ENCODE results near the gene TMEM131. TPM values are rescaled to one million over a fixed set of nuclear protein-coding genes. Genes with fewer than 3 reads are reported as not detected.

The TMEM131 gene
- total and polyA plus RNA-seq, 3 donors from 2014 or later = 35.0 to 54.8 (median 49.6) TPM

GRCh38 chr2:97797355-97797754 is 198.4 kb downstream of the TMEM131 start:
- DNase-seq = no peak
- Histone ChIP-seq H3K9me3 (no peaks in the 10 kb centered on the region), H3K4me3 (no peak overlapping the region), H3K27me3 (no peaks in the 10 kb centered on the region), H3K4me1 (no peaks in the 10 kb centered on the region), H3K36me3 (ENCODE audit: low read depth, missing control alignments) (no peaks in the 10 kb centered on the region), H3K27ac (no peak overlapping the region)
- 79 to 82% methylated on average over 3 of the region's 3 CpGs for WGBS, 2 donors
- intact Hi-C loops (cut with DNase I; ENCODE audit: low total_unique reads) = no loop called here
- TF ChIP-seq, protein P1, sequence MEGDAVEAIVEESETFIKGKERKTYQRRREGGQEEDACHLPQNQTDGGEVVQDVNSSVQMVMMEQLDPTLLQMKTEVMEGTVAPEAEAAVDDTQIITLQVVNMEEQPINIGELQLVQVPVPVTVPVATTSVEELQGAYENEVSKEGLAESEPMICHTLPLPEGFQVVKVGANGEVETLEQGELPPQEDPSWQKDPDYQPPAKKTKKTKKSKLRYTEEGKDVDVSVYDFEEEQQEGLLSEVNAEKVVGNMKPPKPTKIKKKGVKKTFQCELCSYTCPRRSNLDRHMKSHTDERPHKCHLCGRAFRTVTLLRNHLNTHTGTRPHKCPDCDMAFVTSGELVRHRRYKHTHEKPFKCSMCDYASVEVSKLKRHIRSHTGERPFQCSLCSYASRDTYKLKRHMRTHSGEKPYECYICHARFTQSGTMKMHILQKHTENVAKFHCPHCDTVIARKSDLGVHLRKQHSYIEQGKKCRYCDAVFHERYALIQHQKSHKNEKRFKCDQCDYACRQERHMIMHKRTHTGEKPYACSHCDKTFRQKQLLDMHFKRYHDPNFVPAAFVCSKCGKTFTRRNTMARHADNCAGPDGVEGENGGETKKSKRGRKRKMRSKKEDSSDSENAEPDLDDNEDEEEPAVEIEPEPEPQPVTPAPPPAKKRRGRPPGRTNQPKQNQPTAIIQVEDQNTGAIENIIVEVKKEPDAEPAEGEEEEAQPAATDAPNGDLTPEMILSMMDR (IDR thresholded peaks at IDR 0.05) = no peak

DNA sequence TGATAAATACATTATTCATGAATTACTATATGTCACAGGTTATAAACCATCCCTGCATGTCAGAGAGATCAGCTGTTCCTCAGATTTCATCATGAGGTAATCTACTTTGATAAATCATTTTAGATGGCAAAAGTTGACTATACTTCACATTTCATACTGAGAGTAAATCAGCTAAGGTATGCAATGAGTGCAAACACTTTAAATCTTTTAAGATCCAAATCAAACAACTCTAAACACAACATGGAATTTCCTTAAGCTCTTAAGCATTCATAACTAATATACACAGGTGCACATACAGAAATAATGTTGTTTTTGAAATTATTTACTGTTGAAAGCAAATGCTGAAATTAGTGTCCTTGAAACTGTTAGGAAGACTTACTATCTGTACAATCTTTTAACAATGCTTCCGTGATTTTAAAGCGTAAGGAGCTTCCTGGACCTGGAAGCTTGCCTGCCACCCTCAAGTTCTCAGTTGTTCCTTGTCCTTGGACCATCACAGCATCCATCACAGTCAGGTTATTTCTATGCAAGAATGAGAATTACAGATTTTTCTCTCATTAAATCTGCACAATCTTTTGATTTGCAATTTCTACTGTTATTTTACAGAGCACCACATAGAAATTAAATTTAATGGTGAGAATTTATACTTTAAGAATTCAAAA is 199.2 kb downstream of the TMEM131 start:
- Histone ChIP-seq H3K9me3 (no peaks in the 10 kb centered on the region), H3K27ac (no peak overlapping the region), H3K4me1 (no peaks in the 10 kb centered on the region), H3K36me3 (ENCODE audit: low read depth, missing control alignments) (no peaks in the 10 kb centered on the region), H3K4me3 (no peak overlapping the region), H3K27me3 (no peaks in the 10 kb centered on the region)
- no peak for DNase-seq
- intact Hi-C loops (cut with DNase I; ENCODE audit: low total_unique reads) = no loop called here
- 46 to 63% methylated on average over 2 of the region's 2 CpGs for WGBS, 2 donors
- TF ChIP-seq, protein P1 (IDR thresholded peaks at IDR 0.05) = no peak
- TF ChIP-seq POLR2A (IDR thresholded peaks at IDR 0.05) = no peak

GRCh38 chr2:97792416-97792815 is 203.3 kb downstream of the TMEM131 start:
- no peak overlapping the region for H3K4me3 ChIP-seq
- H3K4me1 ChIP-seq = no peaks in the 10 kb centered on the region
- no peaks in the 10 kb centered on the region for H3K27me3 ChIP-seq
- TF ChIP-seq, protein P1 (IDR thresholded peaks at IDR 0.05) = no peak
- no peak for TF ChIP-seq POLR2A (IDR thresholded peaks at IDR 0.05)
- 90 to 94% methylated on average over 10 to 14 of the region's 14 CpGs for WGBS, 2 donors
- H3K36me3 ChIP-seq (ENCODE audit: low read depth, missing control alignments) = no peaks in the 10 kb centered on the region
- H3K9me3 ChIP-seq = no peaks in the 10 kb centered on the region
- no peak overlapping the region for H3K27ac ChIP-seq
- intact Hi-C loops (cut with DNase I; ENCODE audit: low total_unique reads) = no loop called here
- DNase-seq = no peak

- Histone ChIP-seq H3K9me3 (no peaks in the 10 kb centered on the region), H3K36me3 (ENCODE audit: low read depth, missing control alignments) (no peaks in the 10 kb centered on the region), H3K27ac (no peak overlapping the region), H3K4me1 (no peaks in the 10 kb centered on the region), H3K27me3 (no peaks in the 10 kb centered on the region), H3K4me3 (no peak overlapping the region)
- 56 to 71% methylated on average over 7 of the region's 7 CpGs for WGBS, 2 donors
- DNase-seq = no peak
- intact Hi-C loops (cut with DNase I; ENCODE audit: low total_unique reads) = no loop called here
- no peak for TF ChIP-seq POLR2A (IDR thresholded peaks at IDR 0.05)
- TF ChIP-seq, protein P1 (IDR thresholded peaks at IDR 0.05) = no peak
Observed at GRCh38 chr2:97788986-97789644, 206.6 kb downstream of the TMEM131 start.

GRCh38 chr2:97785818-97786217 is 209.9 kb downstream of the TMEM131 start:
- no peaks in the 10 kb centered on the region for H3K9me3 ChIP-seq
- H3K4me3 ChIP-seq = no peak overlapping the region
- no peak overlapping the region for H3K27ac ChIP-seq
- TF ChIP-seq, protein P1 (IDR thresholded peaks at IDR 0.05) = no peak
- TF ChIP-seq POLR2A (IDR thresholded peaks at IDR 0.05) = no peak
- H3K4me1 ChIP-seq = no peaks in the 10 kb centered on the region
- DNase-seq = no peak
- intact Hi-C loops (cut with DNase I; ENCODE audit: low total_unique reads) = no loop called here
- WGBS, 2 donors = 83 to 91% methylated on average over 2 of the region's 2 CpGs
- H3K36me3 ChIP-seq (ENCODE audit: low read depth, missing control alignments) = no peaks in the 10 kb centered on the region
- H3K27me3 ChIP-seq = no peaks in the 10 kb centered on the region

All from testis (tissue), 3 donors.